PC-9 (cell line): ENCODE data around the gene SCN8A. TPM values are rescaled to one million over a fixed set of nuclear protein-coding genes. Genes with fewer than 3 reads are reported as not detected.

Experiments
- BruUV-seq: library from RNA; stranded (reverse); fragments of 400-500 nt; replicated peaks from 2 replicates; lab custom pipeline; 2021; lab: Mats Ljungman, UMichigan
- CTCF ChIA-PET: fragments of 300-600 bp; sonication (Branson Sonifier 250); formaldehyde crosslinking; loops from one replicate; lab custom pipeline; 2022; ENCODE audit warnings: antibody characterized with exemption; lab: Charles Lee
- POLR2A ChIA-PET: fragments of 300-600 bp; sonication (Branson Sonifier 250); formaldehyde crosslinking; loops from one replicate; lab custom pipeline; 2022; ENCODE audit warnings: antibody characterized with exemption; ENCODE audit not compliant: unreplicated experiment; lab: Charles Lee
- DNase-seq, 2 experiments: peaks; one replicate each; pipeline versions ENCODE4 v3.0.0 to v3.0.0-alpha.2; 2015 to 2022; ENCODE audit warnings: mixed read lengths in 1 of 2
- H2AFZ ChIP-seq: fragments of 200-600 bp; sonication (generic); 2 replicates; pipeline ENCODE4 v1.8.1; 2017; ENCODE audit warnings: antibody characterized with exemption
- H3F3A ChIP-seq: fragments of 200-600 bp; sonication (generic); 2 replicates; pipeline ENCODE4 v1.8.1; 2017; ENCODE audit warnings: antibody characterized with exemption, mild to moderate bottlenecking, low read depth; ENCODE audit not compliant: insufficient read depth
- H3K27ac ChIP-seq: fragments of 200-600 bp; sonication (generic); 2 replicates; pipeline ENCODE4 v1.6.1; 2016; ENCODE audit warnings: mixed run types
- H3K27me3 ChIP-seq: fragments of 200-600 bp; sonication (generic); 2 replicates; pipeline ENCODE4 v1.6.1; 2016; ENCODE audit warnings: low read depth, mixed run types; ENCODE audit not compliant: insufficient read depth
- H3K36me3 ChIP-seq: fragments of 200-600 bp; sonication (generic); 2 replicates; pipeline ENCODE4 v1.6.1; 2016; ENCODE audit warnings: low read depth, mixed run types
- H3K4me1 ChIP-seq: fragments of 200-600 bp; sonication (generic); replicated peaks from 2 replicates; pipeline ENCODE4 v1.6.1; 2016; ENCODE audit warnings: mixed run types; ENCODE audit not compliant: insufficient read depth
- H3K4me2 ChIP-seq: fragments of 200-600 bp; sonication (generic); 2 replicates; pipeline ENCODE4 v1.6.1; 2017; ENCODE audit warnings: mixed run types
- H3K4me3 ChIP-seq: fragments of 200-600 bp; sonication (generic); 2 replicates; pipeline ENCODE4 v1.6.1; 2016; ENCODE audit warnings: mixed run types
- H3K79me2 ChIP-seq: fragments of 200-600 bp; sonication (generic); 2 replicates; pipeline ENCODE4 v1.6.1; 2017; ENCODE audit warnings: low read depth, mixed run types
- H3K9me2 ChIP-seq: fragments of 200-600 bp; sonication (generic); 2 replicates; pipeline ENCODE4 v1.8.1; 2017; ENCODE audit warnings: mild to moderate bottlenecking; ENCODE audit not compliant: insufficient read depth
- H3K9me3 ChIP-seq: fragments of 200-600 bp; sonication (generic); 2 replicates; pipeline ENCODE4 v1.8.1; 2016; ENCODE audit warnings: low read depth; ENCODE audit not compliant: insufficient read depth
- H4K20me1 ChIP-seq: fragments of 200-600 bp; sonication (generic); 2 replicates; pipeline ENCODE4 v1.8.1; 2017; ENCODE audit not compliant: insufficient read depth
- EZH2 ChIP-seq: fragments of 200-600 bp; sonication (generic); IDR thresholded peaks from 2 replicates; pipeline ENCODE4 v1.8.0; 2017; ENCODE audit warnings: antibody characterized with exemption, low read depth
- intact Hi-C: fragments of 100-400 bp; cut with micrococcal nuclease; formaldehyde crosslinking; loops from one replicate; pipeline ENCODE4 v1.10.0; 2022; ENCODE audit not compliant: unreplicated experiment
- total RNA-seq: library from RNA; stranded (reverse); gene quantifications from 2 replicates; pipeline ENCODE4 v1.2.3, GENCODE V29; 2021
- TF ChIP-seq, protein P1 (sequence below): fragments of 200-600 bp; sonication (generic); conservative IDR thresholded peaks from 2 replicates; pipeline ENCODE4 v1.6.1; 2017; ENCODE audit warnings: mixed run types, antibody characterized with exemption, mild to moderate bottlenecking, moderate library complexity

Gene SCN8A
- total RNA-seq, 1 experiment from 2014 or later = 0.17 TPM

DNA sequence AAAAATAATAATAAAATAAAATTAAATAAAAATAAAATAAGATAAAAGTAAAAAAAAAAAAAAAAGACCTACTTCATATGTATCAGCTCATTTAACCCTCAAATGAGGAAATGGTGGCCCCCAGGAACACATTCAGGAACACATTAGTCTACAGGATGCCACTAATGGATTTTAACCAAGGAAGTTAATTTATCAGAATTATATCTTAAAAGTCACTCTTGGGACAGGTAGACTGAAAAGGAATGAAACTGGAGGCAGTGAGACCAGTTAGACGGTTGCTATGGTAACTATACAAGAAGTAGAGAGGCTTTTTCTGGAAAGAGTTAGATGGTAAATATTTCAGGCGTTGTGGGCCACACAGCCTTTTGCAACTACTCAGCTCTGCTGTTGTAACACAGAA, 54.9 kb downstream of the SCN8A start:
- no peaks in the 10 kb centered on the region for H4K20me1 ChIP-seq
- no peak overlapping the region for H3K4me2 ChIP-seq
- ChIA-PET CTCF (no interaction called here), POLR2A (no interaction called here)
- no peak overlapping the region for H3K4me3 ChIP-seq
- BruUV-seq = no TSS peak
- no peak for DNase-seq
- no peak for TF ChIP-seq EZH2
- TF ChIP-seq, protein P1, sequence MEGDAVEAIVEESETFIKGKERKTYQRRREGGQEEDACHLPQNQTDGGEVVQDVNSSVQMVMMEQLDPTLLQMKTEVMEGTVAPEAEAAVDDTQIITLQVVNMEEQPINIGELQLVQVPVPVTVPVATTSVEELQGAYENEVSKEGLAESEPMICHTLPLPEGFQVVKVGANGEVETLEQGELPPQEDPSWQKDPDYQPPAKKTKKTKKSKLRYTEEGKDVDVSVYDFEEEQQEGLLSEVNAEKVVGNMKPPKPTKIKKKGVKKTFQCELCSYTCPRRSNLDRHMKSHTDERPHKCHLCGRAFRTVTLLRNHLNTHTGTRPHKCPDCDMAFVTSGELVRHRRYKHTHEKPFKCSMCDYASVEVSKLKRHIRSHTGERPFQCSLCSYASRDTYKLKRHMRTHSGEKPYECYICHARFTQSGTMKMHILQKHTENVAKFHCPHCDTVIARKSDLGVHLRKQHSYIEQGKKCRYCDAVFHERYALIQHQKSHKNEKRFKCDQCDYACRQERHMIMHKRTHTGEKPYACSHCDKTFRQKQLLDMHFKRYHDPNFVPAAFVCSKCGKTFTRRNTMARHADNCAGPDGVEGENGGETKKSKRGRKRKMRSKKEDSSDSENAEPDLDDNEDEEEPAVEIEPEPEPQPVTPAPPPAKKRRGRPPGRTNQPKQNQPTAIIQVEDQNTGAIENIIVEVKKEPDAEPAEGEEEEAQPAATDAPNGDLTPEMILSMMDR = no peak
- H3K79me2 ChIP-seq = no peaks in the 10 kb centered on the region
- H3K27me3 ChIP-seq = peaks cover 29% of the 10 kb centered on the region; the same call in 1 of the 2 replicates
- H3K4me1 ChIP-seq = no peaks in the 10 kb centered on the region
- intact Hi-C loops = no loop called here
- H3K27ac ChIP-seq = no peak overlapping the region
- no peaks in the 10 kb centered on the region for H3F3A ChIP-seq
- H3K9me2 ChIP-seq = peaks cover 5% of the 10 kb centered on the region; the same call in 1 of the 2 replicates
- H3K9me3 ChIP-seq = no peaks in the 10 kb centered on the region
- H2AFZ ChIP-seq = no peak overlapping the region
- no peaks in the 10 kb centered on the region for H3K36me3 ChIP-seq

DNA sequence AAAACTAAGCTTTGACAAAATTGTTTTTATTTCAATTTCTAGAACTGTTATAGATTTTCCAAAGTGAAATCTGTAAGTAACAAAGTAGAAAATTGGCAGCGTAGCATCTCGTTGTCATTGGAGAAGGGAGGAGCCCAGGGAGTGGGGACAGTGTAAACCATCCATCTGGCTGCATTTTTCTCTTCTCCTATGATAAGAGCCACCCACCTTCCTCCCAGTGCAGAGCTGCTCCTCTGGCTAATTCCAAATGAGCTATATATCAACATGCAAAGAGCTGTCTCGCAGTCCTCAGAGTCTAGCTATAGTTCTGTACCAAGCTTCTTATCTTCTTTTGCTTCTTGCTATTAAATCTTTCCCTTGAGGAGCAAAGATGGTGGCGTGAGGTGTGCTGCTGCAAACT, 56.6 kb downstream of the SCN8A start:
- no peak overlapping the region for H3K4me2 ChIP-seq
- CTCF ChIA-PET = no interaction called here
- no peak overlapping the region for H3K27ac ChIP-seq

DNA sequence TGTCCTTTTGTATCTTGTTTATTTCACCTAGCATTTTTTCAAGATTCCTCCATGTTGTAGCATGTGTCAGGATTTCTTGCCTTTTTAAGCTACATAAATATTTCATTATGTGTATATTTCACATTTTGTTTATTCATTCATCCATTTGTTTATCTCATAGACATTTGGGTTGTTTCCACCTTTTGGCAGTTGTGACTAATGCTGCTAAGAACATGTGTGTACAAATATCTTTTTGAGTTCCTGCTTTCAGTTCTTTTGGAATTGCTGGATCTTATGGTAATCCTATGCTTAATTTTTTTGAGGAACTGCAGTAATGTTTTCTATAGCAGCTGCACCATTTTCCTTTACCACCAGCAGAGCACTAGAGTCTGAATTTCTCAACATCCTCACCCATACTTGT, 62.4 kb downstream of the SCN8A start:
- TF ChIP-seq EZH2 = no peak
- TF ChIP-seq, protein P1 = no peak
- CTCF ChIA-PET = no interaction called here

More for the DNA sequence above, 56.6 kb downstream of the SCN8A start:
- no peak overlapping the region for H2AFZ ChIP-seq
- H3K36me3 ChIP-seq = no peaks in the 10 kb centered on the region
- no TSS peak for BruUV-seq
- no peak overlapping the region for H3K4me3 ChIP-seq
- peaks cover 40% of the 10 kb centered on the region for H3K27me3 ChIP-seq
- H3K9me3 ChIP-seq = no peaks in the 10 kb centered on the region
- H3F3A ChIP-seq = no peaks in the 10 kb centered on the region
- intact Hi-C loops = no loop called here
- no peaks in the 10 kb centered on the region for H4K20me1 ChIP-seq
- POLR2A ChIA-PET = no interaction called here
- H3K4me1 ChIP-seq = no peaks in the 10 kb centered on the region
- DNase-seq = no peak
- TF ChIP-seq, protein P1 = no peak
- no peak for TF ChIP-seq EZH2
- peaks cover 5% of the 10 kb centered on the region; the same call in 1 of the 2 replicates for H3K9me2 ChIP-seq
- no peaks in the 10 kb centered on the region for H3K79me2 ChIP-seq

More for the DNA sequence above, 62.4 kb downstream of the SCN8A start:
- Histone ChIP-seq H3K27me3 (peaks cover 64% of the 10 kb centered on the region), H3K9me2 (no peaks in the 10 kb centered on the region), H3K79me2 (no peaks in the 10 kb centered on the region), H3K27ac (no peak overlapping the region), H3K36me3 (no peaks in the 10 kb centered on the region), H3K4me2 (no peak overlapping the region), H2AFZ (no peak overlapping the region), H4K20me1 (no peaks in the 10 kb centered on the region), H3K4me3 (no peak overlapping the region), H3K4me1 (no peaks in the 10 kb centered on the region), H3K9me3 (no peaks in the 10 kb centered on the region), H3F3A (no peaks in the 10 kb centered on the region)
- intact Hi-C loops = no loop called here
- POLR2A ChIA-PET = no interaction called here
- BruUV-seq = no TSS peak
- no peak for DNase-seq
